SHP77 treated with DMSO at 0.1 percent for 48 hours (cell line): Measurements from ENCODE around the gene CCDC158.
"Not testable (repeated sequence)": the region's sequence is repeated elsewhere in the genome, so short reads cannot be mapped to it uniquely, and the experiment has no call there.

Experiments used
- DNase-seq: peaks from one replicate; lab custom pipeline; 2025; lab: John Stamatoyannopoulos, UW

Gene CCDC158

DNA sequence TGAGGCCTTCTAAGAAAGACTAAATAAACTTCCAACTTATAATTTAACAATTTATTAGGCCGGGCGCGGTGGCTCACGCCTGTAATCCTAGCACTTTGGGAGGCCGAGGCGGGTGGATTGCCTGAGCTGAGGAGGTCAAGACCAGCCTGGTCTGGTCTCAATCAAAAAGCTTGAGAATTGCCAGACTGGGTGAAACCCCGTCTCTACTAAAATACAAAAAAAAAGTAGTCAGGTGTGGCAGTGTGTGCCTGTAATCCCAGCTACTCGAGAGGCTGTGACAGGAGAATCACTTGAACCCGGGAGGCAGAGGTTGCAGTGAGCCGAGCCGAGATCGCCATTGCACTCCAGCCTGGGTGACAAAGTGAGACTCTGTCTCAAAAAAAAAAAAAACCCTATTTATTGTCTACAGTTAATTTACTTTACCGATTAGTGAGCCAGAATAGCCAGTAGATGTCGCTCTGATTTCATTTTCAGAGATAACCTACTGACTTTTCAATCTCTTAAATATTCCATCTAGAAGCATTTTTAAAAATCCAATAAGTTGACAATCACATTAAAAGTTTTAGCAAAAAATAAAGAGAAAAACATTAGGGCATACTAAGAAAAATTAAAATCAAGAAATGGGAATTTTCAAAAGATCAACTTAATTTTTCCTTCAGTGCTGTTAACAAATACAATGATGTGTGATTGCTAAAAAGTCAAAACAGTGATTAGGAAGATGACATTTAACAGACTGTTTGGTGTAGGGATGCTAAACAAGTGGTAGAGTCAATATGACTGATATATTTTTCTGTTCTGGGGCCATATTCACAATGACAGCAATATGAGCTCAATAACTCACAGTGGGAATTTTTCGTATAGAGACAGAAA, 9.8 kb upstream of the CCDC158 start:
- DNase-seq: peak; percentile 11

GRCh38 chr4:76429636-76430035, 8.7 kb upstream of the CCDC158 start:
- no peak for DNase-seq

DNA sequence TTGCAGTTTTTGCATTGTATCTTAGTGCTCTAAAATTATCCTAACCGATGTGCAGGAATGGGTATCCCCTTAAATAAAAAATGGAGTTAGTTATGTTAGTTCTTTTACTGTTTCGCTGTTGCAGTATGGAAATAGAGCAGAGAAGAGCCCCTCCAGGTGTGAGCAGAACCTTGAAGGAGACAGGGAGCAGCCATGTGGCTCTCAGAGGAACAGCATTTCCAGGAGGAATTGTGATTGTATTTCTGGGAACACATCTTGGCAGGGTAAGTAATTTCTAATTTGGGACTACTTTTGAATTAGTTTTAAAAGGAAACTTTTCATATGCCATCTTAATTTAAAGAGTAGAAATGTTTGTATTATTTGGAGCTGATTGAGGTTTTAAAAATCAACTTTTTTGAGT, 5.3 kb upstream of the CCDC158 start:
- no peak for DNase-seq

- DNase-seq: not testable (repeated sequence)
Measured at GRCh38 chr4:76423159-76423558, 2.2 kb upstream of the CCDC158 start.

DNA sequence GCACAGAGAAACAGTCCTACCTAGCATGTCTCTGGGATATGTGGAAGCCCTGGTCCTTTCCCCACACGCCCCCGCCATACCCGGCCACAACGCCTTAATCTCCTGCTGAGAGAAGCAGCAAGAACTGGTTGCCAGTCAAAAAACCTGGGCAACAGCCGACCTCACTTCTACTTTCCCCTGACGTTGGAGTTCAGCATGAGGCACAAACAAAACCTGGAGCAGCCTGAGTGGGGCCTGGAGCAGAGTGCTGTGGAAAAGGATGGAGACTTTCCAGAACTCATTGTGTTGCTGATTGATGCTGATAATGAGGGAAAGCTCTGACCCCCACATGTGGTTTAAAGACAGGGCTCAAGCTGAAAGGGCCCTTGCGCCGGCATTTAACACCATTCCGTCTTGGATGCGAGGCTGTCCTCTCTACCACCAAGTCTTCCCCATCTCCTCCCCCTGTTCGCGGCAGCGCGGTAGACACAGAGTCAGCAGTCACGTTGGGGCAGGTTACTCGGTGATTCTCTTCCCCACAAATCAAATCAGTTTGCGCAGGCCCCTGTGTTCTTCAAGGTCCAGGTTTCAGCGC, 666 bp downstream of the CCDC158 start:
- no peak for DNase-seq

DNA sequence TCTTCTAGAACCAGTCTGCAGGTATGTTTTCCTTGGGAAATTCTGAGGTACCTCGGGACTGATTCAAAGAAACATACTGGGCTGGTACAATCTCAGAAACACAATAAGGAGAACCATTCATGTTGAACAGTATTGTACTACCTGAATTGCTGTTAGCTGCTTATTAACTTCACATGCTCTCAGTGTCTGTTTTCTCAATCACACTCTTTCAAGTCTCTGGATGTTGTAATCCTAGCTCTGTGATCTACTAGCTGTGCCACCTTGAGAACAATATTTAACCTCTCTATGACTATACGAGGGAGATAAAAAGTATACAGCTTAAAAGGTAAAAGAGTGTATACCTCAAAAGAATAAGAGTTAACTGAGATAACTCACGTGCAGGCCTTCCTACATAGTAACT, 10.3 kb downstream of the CCDC158 start:
- DNase-seq: no peak

GRCh38 chr4:76407440-76408119, 13.4 kb downstream of the CCDC158 start:
- DNase-seq: no peak

GRCh38 chr4:76406081-76406480, 14.9 kb downstream of the CCDC158 start:
- no peak for DNase-seq

DNA sequence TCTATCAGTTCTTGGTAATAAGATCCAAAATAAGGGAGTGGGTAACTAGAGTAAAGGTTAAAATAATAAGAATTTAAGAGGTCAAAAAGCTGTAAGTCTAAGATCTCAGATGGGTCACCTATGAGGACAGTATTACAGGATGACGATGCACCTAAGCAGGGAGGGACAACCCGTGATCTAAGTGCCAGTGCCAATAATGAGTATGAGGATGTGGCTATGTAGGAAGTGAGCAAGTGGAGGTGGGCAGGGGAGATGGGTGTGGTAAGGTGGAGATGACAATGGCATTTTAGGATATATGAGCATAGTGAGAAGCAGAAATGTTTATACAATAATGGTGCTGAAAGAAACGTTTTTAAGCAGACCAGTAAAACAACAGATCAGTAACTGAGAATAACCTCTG, 19.3 kb downstream of the CCDC158 start:
- no peak for DNase-seq

GRCh38 chr4:76388160-76388908, 32.6 kb downstream of the CCDC158 start:
- no peak for DNase-seq

DNA sequence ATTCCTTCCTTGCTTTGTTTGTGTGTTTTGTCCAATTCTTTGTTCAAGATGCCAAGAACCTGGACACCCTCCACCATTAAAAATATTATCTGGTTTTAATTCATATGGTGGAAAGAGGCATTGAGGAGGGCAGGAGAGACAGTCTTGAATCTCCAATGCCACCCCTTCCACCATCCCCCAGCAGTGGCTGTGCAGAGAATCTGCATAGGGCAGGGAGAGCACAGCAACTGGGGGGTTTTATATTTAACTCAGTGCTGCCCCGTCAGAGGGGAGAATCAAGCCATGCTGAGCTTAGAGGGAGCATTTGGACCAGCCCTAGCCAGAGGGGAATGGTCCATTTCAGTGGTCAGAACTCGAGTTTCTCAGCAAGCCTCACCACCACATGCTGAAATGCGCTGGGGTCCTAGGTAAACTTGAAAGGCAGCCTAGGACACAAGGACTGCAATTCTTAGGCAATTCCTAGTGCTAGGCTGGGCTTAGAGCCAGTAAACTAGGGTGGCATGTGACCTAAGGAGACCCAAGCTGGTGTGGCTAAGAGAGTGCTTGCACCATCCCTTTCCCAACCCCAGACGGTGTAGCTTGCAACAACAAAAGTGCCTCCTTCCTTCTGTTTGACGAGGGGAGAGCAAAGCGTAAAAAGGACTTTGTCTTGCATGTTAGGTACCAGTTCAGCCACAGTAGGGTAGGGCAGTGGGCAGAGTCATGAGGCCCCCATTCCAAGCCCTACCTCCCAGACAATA, 34.2 kb downstream of the CCDC158 start:
- DNase-seq: no peak

DNA sequence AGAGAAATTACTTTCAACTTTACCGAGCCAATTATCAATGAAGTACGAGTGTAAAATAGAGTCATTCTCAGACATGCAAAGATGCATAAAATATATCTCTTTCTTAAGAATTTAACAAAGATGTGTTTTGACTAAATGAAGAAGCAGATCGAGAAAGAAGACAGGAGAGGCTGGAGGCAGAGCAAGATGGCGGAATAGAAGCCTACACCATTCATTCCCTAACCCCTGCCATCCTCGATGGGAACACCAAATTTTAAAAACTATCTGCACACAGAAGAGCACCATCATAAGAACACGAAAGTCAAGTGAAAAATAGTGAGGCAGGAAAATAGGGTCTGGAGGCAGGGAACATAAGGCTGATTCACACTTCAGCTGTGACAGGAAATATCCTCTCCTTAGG, 35.0 kb downstream of the CCDC158 start:
- no peak for DNase-seq

GRCh38 chr4:76384052-76384451, 36.9 kb downstream of the CCDC158 start:
- no peak for DNase-seq

- DNase-seq: no peak
Measured at GRCh38 chr4:76383001-76383400, 37.9 kb downstream of the CCDC158 start.

- no peak for DNase-seq
Measured at GRCh38 chr4:76381986-76382385, 39.0 kb downstream of the CCDC158 start.

DNA sequence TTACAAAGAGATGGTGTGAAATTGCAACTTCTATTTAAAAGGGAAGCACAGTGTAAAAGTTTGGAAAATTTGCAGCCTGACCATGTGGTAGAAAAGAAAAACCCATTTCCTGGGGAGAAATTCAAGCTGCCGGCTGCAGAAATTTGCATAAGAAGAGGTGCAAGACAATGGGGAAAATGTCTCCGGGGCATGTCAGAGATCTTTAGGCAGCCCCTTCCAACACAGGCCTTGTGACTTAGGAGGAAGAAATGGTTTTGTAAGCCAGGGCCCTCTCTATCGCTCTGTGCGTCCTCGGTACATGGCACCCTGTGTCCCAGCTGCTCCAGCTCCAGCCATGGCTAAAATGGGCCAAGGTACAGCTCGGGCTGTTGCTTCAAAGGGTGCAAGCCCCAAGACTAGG, 40.4 kb downstream of the CCDC158 start:
- DNase-seq: no peak

DNA sequence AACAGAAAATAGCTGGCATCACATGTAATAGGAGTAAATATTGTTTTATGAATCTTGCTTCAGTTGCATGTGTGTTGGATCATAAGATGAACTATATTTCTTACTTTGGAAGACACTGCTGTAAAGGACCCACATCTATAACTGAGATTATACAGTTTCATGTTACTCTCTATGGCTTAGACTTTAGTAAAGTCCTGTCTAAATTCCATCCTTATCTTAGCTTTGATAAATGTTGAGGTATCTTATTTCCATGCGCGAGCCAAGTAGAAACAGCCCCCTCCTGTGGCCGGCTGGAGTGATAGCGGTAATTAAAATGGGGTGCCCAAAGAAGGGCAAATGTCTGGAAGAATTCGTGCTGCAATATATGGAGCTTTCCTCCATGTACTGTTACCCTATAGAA, 43.0 kb downstream of the CCDC158 start:
- no peak for DNase-seq

DNA sequence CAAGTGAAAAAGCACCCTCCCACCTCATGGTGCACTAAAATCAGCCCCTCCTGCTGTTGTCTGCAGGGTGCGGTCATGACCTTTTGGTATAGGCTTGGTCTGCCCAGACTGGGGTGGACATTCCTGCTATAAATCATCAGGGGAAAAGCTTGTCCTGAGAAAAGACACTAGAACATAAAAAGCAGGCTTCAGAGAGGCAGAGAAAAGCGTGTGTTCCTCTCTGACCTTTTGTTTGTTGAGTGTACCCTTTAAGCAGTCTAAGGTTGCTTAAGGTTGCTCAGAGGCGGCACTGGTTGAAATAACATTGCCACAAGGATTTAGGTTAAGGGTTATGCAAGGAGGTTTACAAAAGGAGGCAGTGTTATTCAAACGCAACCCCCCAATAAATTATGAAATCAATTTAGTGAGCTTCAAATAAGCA, 43.5 kb downstream of the CCDC158 start:
- no peak for DNase-seq

DNA sequence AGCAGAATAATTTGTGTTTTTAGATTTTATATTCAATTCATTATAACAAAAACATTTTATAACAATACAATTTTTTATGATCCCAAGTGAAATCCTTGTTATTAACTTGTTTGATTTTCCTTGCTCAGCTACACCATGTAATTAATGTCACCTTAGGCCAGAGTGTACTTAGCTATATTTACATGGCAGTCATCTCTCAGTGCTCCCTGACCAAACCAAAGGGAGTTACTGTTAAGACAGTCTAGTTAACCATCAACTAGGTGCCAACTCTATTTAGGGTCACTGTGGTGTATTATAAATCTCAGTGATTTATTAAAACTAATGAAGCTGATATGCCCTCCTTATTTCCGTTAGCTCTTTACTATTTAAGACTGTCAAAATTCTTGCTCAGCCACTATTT, 44.4 kb downstream of the CCDC158 start:
- DNase-seq: no peak

GRCh38 chr4:76375703-76376102, 45.2 kb downstream of the CCDC158 start:
- DNase-seq: no peak

- no peak for DNase-seq
Measured at GRCh38 chr4:76374798-76375197, 46.1 kb downstream of the CCDC158 start.
